ENCODE measurements around the gene GREB1. TPM values are rescaled to one million over a fixed set of nuclear protein-coding genes. Genes with fewer than 3 reads are reported as not detected.
A peak's percentile ranks its signal among the peaks of the same experiment; 100 is the strongest.

The GREB1 gene
- total RNA-seq, 1 donor from 2014 or later: 0.24 TPM

DNA sequence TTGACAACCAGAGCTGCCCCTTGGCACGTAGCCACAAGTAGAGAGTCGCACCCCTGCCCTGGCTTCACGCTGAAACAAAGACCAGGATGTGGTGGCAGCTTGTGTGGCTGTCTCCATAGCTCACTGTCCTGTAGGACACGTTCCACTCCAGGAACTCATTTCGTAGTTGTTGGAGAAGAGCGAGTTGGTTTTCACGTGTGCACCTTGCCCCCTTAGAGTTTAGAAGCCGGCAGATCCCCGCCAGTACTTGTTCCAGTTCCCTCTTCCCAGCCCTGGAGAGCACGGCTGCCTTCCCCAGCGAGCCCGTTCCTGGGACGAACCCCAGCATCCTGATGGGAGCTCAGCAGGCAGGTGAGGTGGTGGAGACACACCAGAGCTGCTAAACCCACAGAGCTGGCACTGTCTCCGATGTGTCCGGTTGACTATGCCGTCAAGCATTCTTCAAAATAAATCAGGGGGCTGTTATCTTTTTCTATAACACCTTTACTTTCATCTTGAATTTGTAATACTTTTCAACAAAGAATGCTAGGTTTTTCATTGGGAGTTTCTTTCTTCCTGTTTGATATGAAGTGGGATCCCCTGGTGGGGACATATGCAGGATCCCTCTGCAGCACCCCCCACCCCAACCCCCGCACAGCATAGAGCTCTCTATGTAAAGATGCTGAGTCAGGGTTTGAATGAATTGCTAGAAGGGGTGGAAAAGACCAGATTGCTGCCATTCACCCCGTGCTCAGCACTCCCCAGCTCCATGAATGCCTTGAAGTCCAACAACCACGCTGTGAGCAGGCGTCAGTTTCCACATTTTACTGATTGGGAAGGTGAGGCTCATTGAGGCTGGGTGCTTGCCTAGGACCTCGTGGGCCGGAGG lies 44.5 kb downstream of the GREB1 start:
- no peak for DNase-seq (ENCODE audit: low read depth)

DNA sequence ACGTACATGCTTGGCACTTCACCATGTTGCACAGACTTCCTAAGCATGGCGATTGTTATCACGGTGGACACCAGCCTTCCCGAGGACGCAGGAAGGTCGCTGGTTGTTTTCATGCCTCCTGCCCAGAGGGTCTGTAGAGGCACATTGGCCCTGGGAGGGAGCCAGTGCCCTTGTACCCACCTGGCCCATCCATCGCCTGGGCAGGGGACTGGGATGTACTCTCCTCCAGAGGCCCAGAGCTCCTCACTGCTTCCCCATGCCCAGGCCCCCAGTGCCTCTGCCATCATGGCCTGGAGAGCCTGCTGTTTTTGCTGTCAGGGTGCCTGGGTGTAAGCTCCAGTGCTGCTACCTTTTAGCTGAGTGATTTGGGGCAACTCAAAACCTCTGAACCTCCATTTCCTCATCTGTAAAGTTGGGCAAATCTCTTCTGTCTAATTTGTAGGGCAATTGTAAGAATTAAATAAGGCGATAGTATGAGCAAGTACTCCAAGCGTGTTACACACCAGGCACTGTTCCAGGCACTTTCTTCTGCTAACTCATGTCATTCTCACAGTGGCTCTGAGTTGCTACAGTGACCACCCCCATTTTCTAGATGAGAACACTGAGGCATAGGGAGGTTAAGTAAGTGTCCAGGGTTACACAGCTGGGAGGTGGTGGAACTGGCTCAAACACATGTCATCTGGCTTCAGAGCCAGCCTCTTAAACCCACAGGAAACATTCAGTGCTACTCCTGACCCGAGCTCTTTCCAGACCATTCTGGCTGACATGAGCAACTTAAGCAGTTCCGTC lies 45.3 kb downstream of the GREB1 start:
- no peak for DNase-seq (ENCODE audit: low read depth)

- no peak for DNase-seq (ENCODE audit: low read depth)
These were observed 46.2 kb downstream of the GREB1 start for GRCh38 chr2:11579867-11580659.

DNA sequence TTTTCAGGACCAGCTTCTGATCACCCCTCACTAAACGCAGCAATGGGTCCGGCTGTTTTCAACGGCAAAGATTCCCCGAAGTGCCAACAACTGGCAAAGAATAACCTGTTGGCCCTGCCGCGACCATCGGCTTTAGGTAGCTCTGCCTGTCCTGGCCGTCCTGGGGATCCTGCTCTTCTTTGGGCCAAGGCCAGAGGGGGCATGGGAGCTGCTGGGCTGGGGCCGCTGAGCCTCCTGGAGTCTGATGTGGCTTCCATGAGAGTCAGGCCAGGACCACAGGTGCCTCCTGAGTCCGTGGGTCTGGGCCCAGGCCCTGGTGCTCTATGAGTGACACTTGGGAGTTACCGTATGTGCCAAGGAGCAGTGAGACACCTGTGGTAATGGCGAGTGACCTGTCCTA lies 46.9 kb downstream of the GREB1 start:
- DNase-seq (ENCODE audit: low read depth): no peak

DNA sequence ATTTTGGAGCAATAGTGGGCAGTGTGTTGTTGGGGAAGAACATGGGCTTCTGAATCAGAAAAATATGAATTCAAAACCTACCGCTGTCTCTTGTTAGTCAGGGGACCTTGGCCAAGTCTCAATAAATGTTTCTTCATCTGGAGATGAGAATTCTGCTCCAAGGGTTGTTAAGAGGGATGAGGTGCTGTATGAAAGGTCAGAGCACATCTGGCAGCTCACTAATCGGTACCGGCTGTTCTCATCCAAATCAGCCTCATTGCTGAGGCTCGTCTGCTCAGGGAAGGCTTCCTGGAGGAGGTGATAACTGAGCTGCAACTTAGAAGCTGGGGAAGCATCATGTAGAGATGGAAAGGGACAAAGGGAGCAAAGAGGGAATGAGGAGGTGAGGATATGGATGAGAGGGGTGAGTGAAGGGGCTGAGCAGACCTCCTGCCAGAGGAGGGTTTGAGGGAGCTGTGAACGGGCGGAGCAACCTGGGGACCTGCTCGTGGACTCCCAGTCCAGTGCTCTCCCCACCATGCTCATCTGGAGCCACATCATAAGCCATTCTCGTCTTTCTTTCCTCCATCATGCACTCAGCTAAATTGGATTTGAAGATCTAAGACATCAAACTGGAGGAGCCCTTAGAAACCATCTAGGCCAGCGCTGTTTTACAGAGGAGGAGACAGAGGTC lies 47.4 kb downstream of the GREB1 start:
- no peak for DNase-seq (ENCODE audit: low read depth)

DNA sequence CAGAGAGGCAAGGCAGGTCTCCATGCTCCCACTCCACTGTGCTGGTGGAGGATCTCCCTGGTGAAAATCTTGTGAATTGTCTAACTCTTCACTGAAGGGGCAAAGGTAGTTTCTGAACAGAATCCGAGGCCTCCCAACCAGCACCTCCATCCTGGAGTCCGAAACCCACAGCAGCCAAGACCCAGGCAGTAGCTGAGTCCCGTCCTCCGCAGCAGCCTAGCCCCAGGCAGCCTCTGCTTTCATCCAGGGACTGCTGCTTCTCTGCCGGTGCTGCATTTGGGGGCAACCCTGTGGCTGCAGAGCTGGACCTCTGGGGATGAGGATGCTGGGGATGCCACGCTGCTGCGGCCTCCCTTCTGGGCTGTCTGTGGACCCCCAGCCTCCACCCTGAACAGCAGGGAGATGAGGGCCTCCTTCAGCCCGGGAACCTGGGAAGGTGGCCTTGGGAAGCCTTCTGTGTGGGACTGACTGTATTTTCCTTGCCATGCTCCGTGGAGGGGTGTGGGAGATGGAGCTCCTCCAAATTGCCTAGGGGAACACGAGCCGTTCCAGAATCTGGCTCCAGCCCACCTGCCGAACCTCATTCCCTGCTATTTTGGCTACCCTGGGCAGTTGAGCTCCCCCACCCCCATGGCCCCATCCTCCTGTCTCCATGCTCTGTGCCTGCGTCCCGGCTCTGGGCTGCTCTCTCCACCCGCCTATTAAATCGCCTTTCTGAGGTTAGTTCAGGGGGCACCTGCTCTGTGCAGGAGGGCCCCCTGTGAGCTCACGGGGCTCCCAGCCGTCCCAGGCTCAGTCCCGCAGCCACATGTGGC lies 48.2 kb downstream of the GREB1 start:
- DNase-seq (ENCODE audit: low read depth): no peak

- no peak for DNase-seq (ENCODE audit: low read depth)
These were observed 48.7 kb downstream of the GREB1 start for GRCh38 chr2:11582612-11582861.

GRCh38 chr2:11582862-11583752 lies 49.3 kb downstream of the GREB1 start:
- peak; percentile 77 for DNase-seq (ENCODE audit: low read depth)

GRCh38 chr2:11583840-11584524 lies 50.1 kb downstream of the GREB1 start:
- peak; percentile 85 for DNase-seq (ENCODE audit: low read depth)

- no peak for DNase-seq (ENCODE audit: low read depth)
These were observed 50.7 kb downstream of the GREB1 start for GRCh38 chr2:11584525-11585056.

GRCh38 chr2:11585071-11585470 lies 51.2 kb downstream of the GREB1 start:
- no peak for DNase-seq (ENCODE audit: low read depth)

GRCh38 chr2:11588228-11589110 lies 54.6 kb downstream of the GREB1 start:
- DNase-seq (ENCODE audit: low read depth): no peak

GRCh38 chr2:11589316-11589940 lies 55.6 kb downstream of the GREB1 start:
- no peak for DNase-seq (ENCODE audit: low read depth)

GRCh38 chr2:11590193-11590592 lies 56.3 kb downstream of the GREB1 start:
- DNase-seq (ENCODE audit: low read depth): no peak

GRCh38 chr2:11591091-11591490 lies 57.2 kb downstream of the GREB1 start:
- DNase-seq (ENCODE audit: low read depth): no peak

DNA sequence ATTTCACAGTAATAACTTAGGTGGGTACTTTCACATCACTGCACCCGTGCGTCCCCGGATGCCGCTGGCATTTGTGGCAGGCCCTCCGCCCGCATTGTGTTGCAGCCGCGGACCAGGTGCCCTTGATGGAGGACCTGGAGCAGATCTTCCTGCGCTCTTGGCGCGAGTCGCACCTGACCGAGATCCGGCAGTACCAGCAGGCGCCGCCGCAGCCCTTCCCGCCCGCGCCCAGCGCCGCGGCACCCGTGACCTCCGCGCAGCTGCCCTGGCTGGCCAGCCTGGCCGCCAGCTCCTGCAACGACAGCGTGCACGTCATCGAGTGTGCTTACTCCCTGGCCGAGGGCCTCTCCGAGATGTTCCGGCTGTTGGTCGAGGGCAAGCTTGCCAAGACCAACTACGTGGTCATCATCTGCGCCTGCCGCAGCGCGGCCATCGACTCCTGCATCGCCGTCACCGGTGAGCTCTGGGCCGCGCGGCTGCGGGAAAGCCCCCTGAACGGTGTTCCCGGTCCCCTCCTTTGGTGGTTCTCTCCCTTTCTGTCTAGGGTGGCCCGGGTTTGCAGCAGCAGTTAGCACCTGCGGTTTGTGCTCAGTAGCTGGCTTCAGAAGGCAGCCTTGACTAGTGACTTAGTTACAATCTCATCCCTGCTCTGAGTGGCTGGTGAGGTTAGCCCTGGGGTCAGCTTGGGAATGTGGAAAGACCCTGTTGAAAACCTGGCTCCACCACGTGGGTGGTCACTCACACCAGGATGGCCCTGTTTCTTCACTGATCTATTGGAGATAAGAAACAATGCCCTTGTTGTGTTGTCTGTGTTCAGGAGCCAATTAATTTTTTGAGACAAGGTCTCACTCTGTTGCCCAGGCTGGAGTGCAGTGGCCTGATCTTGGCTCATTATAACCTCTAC lies 59.1 kb downstream of the GREB1 start:
- no peak for DNase-seq (ENCODE audit: low read depth)
